ENCODE data around the gene PACRG.
"Not testable (repeated sequence)": the region's sequence is repeated elsewhere in the genome, so short reads cannot be mapped to it uniquely, and the experiment has no call there.

Gene PACRG

DNA sequence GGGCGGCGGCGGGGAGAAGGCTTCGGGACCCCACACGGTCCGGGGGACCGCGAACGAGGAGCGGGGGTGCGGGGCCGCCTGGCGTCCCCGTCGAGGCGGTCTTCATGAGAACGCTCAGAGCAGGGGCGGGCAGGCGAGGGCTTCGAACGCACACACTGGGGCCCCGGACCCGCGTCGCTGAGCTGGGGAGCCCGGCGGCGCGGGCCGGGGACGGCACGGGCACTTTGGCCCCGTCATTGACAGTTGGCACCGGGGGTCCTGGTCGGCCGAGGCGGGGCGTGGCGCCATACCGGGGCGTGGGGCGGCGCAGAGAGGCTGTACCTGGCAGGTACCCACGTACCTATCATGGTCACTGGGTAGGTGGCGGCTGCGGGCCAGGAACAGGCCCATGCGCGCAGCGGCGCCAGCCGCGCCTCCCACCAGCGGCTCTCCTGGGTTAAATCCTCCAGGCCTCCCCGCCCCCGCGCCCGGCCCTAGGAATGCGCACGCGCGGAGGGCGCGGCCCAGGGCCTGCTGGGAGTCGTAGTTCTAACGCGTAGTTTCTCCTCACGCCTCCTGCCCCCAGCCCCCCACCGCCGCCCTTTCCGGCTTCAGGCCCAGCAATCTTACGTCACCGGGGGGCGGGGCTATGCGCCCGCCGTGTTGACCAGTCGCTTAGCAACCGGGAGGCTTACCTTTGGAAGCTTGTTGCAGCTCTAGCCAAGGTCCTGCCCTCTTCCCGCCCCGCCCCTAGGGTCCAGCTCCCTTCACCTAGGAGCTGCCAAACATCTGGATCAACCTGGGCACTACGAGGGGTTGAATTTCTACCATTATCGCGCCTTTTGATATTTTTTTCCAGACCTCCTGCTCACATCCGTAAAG lies at the start of gene PACRG, which contains the start of gene PRKN:
Gene PACRG, plus strand, starts transcription at position 653 of the 861 bp plus-strand sequence.
Gene PRKN, minus strand, starts transcription at position 445 of the 861 bp plus-strand sequence.
- in situ Hi-C loops (cut with HindIII; ENCODE audit: low sequenced_read_pairs), result loop anchor here (10.0 kb wide), 1 partner anchor 1877 kb away; no protein-coding TSS in a partner anchor

GRCh38 chr6:162678896-162679295 lies 48.9 kb upstream of the PACRG start:
- in situ Hi-C loops (cut with HindIII; ENCODE audit: low sequenced_read_pairs), result not testable (repeated sequence)

DNA sequence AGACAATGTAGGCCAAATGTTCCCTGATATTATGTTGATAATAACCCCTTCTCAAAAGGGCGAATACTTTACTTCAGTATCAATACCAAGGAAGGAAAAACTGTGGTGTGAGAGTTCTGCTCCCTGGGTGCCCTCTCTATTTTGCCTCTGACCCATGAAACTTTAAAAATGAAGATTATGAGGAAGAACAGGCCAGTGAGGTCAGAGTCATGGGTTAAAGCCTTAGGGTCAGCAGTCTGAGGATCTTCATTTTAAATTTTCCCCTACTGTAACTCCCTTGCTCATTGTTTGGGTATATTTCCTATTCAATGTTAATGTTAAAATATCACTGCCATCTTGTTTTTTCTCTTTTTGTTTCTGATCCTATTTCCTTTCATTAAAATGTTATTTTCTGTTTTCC lies 48.1 kb upstream of the PACRG start:
- in situ Hi-C loops (cut with HindIII; ENCODE audit: low sequenced_read_pairs), result no loop called here

- in situ Hi-C loops (cut with HindIII; ENCODE audit: low sequenced_read_pairs), result no loop called here
Measured at GRCh38 chr6:162680367-162680766, 47.4 kb upstream of the PACRG start.

GRCh38 chr6:162680871-162681270 lies 46.9 kb upstream of the PACRG start:
- in situ Hi-C loops (cut with HindIII; ENCODE audit: low sequenced_read_pairs), result no loop called here

DNA sequence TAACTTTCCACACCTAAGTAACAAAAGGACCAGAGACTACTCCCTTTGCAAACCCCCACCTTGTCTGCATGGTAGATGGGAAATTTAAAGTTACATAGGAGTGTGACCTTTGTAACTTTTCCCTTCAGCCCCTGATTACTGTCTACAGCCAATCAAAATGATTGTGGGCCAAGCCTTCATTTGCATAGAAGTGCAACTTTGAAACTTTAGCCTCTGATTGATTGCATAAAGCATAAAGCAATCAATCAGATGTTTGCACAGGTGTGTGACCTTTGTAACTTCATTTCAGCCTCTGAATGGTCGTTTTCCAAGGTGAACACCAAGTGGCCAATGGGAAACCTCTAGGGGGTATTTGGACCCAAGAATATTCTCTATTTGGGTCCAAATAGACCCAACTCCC lies 46.3 kb upstream of the PACRG start:
- in situ Hi-C loops (cut with HindIII; ENCODE audit: low sequenced_read_pairs), result no loop called here

DNA sequence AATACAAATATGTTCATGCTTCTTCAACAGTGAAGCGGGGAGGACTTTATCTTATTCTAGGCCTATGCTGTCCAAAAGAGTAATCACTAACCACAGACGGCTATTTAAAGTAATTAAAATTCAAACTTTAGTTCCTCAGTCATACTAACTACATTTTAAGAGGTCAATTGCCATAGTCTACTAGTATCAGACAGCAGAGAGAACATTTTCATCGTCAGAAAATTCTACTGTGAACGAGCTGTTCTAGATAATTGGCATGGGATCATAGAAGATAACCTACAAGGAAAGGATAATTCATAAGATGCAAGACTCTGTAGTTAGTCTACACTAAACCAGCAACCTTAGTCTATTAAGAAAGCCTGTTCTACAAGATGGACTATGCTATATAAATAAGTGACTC lies 44.6 kb upstream of the PACRG start:
- in situ Hi-C loops (cut with HindIII; ENCODE audit: low sequenced_read_pairs), result no loop called here

DNA sequence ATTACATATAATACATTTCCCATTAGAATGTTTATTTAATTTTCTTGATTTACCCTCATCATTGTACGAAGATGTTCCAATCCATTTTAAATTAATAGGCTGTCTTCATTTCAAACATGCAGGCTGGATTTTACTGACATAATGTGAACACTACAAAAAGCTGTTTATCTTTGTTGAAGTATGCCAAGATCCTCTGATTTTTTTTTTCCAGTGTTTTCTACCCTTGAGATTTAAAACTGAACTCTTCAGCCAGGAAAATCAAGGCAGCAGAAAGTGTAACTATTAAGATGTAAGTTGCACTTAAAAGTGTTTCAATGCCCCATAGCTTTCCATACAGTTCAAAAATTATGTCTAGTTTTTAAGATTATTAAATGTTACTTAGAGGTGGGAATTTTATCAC lies 43.7 kb upstream of the PACRG start:
- in situ Hi-C loops (cut with HindIII; ENCODE audit: low sequenced_read_pairs), result no loop called here

GRCh38 chr6:162684961-162685360 lies 42.8 kb upstream of the PACRG start:
- in situ Hi-C loops (cut with HindIII; ENCODE audit: low sequenced_read_pairs), result no loop called here

DNA sequence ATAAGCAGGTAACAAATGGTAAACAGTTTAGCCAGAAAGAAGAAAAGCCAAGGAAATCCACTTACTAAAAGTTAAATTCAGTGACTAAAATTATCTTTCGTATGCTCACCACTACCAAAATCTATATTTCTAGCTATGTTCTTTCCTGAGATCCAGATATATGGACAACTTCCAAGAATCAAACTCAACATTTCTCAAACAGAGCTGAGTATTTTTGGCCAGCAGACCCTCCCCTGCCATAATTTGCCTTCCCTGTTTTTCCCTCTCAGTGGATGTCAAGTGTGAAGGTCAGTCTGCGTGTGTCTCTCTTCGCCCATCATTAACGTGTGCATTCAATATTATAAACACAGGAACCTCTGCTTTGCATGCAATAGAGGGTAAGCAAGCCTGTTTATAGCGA lies 42.2 kb upstream of the PACRG start:
- in situ Hi-C loops (cut with HindIII; ENCODE audit: low sequenced_read_pairs), result no loop called here

GRCh38 chr6:162688751-162689345 lies 38.9 kb upstream of the PACRG start:
- in situ Hi-C loops (cut with HindIII; ENCODE audit: low sequenced_read_pairs), result no loop called here

GRCh38 chr6:162690158-162690557 lies 37.6 kb upstream of the PACRG start:
- in situ Hi-C loops (cut with HindIII; ENCODE audit: low sequenced_read_pairs), result no loop called here

DNA sequence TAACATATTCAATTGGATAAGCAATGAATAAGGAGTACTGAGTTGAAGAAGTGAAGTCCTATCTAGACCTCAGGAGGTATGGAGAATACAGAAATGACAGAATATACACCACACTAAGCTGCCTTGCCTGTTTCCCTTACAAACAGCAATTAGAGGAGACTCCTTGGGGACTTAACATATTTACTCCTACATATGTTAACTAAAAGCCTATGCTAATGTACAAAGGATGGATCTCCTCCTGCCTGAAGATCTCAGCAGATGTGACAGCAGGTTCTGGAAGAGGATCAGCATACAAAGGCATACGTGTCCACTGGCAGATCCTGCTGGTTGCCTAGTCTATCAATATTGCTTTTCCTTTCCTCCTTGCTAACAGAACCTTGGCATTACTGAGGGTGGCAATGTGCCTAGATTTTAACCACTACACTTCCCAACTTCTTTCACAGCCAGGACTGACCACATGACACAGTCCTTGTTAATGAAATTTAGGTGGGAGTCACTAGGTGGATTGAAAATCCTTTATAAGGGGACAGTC lies 29.8 kb upstream of the PACRG start:
- in situ Hi-C loops (cut with HindIII; ENCODE audit: low sequenced_read_pairs), result no loop called here

- in situ Hi-C loops (cut with HindIII; ENCODE audit: low sequenced_read_pairs), result no loop called here
Measured at GRCh38 chr6:162698440-162698839, 29.3 kb upstream of the PACRG start.

DNA sequence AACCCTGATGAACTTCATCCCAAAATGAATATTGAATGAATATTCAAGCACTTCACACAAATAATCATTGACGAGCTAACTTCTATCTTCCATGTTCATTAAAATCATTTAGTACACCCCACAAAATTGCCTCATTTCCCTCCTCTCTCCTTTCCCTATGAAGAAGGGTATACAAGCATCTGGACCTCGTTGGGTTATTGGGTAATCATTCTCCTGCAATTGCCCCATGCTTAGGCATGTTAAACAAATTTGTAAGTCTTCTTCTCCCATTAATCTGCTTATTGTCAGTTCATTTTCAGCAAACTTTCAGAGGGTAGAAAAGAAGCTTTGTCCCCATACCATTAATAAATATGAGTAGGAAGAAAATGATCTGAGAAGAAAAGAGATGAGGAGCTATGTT lies 27.8 kb upstream of the PACRG start:
- in situ Hi-C loops (cut with HindIII; ENCODE audit: low sequenced_read_pairs), result no loop called here

DNA sequence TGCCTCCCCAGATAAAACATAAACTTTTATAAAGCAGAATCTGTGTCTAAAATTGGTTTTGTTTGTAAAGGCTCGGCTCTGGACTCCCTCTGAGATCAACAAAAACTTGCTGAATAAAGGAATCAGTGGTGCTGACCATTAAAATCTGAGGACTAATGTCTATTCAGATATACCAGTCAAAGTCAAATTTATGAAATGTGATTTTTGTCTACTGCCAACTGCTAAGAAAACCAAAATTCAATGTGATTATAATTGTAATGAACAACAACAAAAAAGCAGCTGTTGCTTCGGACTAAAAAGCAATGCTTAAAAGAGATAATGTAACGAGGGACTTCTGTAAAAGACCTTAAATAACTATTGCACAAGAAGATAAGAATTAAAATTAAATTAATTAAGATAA lies 26.8 kb upstream of the PACRG start:
- in situ Hi-C loops (cut with HindIII; ENCODE audit: low sequenced_read_pairs), result no loop called here

- in situ Hi-C loops (cut with HindIII; ENCODE audit: low sequenced_read_pairs), result no loop called here
Measured at GRCh38 chr6:162701551-162701950, 26.2 kb upstream of the PACRG start.

GRCh38 chr6:162702446-162702845 lies 25.3 kb upstream of the PACRG start:
- in situ Hi-C loops (cut with HindIII; ENCODE audit: low sequenced_read_pairs), result no loop called here

- in situ Hi-C loops (cut with HindIII; ENCODE audit: low sequenced_read_pairs), result no loop called here
Measured at GRCh38 chr6:162704001-162704400, 23.8 kb upstream of the PACRG start.

GRCh38 chr6:162705736-162706135 lies 22.0 kb upstream of the PACRG start:
- in situ Hi-C loops (cut with HindIII; ENCODE audit: low sequenced_read_pairs), result no loop called here

GRCh38 chr6:162706232-162706631 lies 21.5 kb upstream of the PACRG start:
- in situ Hi-C loops (cut with HindIII; ENCODE audit: low sequenced_read_pairs), result no loop called here

DNA sequence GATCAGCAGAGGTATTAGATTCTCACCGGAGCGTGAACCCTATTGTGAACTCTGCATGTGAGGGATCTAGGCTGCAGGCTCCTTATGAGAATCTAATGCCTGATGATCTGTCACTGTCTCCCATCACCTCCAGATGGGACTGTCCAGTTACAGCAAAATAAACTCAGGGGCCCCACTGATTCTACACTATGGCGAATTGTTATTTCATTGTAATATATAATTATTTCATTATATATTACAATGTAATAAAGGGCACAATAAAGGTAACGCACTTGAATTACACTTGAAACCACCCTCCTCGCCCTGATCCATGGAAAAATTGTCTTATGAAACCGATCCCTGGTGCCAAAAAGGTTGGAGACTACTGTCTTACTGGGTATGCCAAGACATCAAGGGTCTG lies 18.8 kb upstream of the PACRG start:
- in situ Hi-C loops (cut with HindIII; ENCODE audit: low sequenced_read_pairs), result no loop called here

All from DLD1 (cell line).